Activated T-cell treated with anti-CD3 and anti-CD28 coated beads, Interleukin-2, amount 50 U/mL, for 24 hours (primary cell): ENCODE data around the gene PRPSAP2.
"Not testable (repeated sequence)": the region's sequence is repeated elsewhere in the genome, so short reads cannot be mapped to it uniquely, and the experiment has no call there.

Source experiments
- DNase-seq: peaks from one replicate; pipeline ENCODE4 v3.0.0-alpha.2; 2020
- H3K27ac Mint-ChIP-seq: 2 replicates; pipeline ENCODE4 v1.8.0; 2020; ENCODE audit warnings: mild to moderate bottlenecking, mixed read lengths
- H3K27me3 Mint-ChIP-seq: 2 replicates; pipeline ENCODE4 v1.8.0; 2020; ENCODE audit warnings: mixed read lengths
- H3K36me3 Mint-ChIP-seq: 2 replicates; pipeline ENCODE4 v1.8.0; 2020; ENCODE audit warnings: low read depth, mixed read lengths
- H3K4me1 Mint-ChIP-seq: 2 replicates; pipeline ENCODE4 v1.8.0; 2020; ENCODE audit warnings: low read depth, mixed read lengths
- H3K4me3 Mint-ChIP-seq: 2 replicates; pipeline ENCODE4 v1.8.0; 2020; ENCODE audit warnings: mild to moderate bottlenecking, moderate library complexity, mixed read lengths
- H3K9me3 Mint-ChIP-seq: 2 replicates; pipeline ENCODE4 v1.8.0; 2020; ENCODE audit warnings: mixed read lengths

Gene PRPSAP2

GRCh38 chr17:18857864-18858566, at the start of gene PRPSAP2:
Gene PRPSAP2 (plus strand): TSS chr17:18858131. CDS start chr17:18865834, 7,703 bp downstream.
- DNase-seq: peak; percentile 93
- Mint-ChIP-seq H3K27ac (peak within 1 kb of the TSS; percentile 90), H3K9me3 (no peaks in the 10 kb centered on the region), H3K4me1 (peaks cover 56% of the 10 kb centered on the region), H3K27me3 (no peaks in the 10 kb centered on the region), H3K4me3 (peak within 1 kb of the TSS; percentile 91), H3K36me3 (peaks cover 13% of the 10 kb centered on the region)

- H3K36me3 Mint-ChIP-seq, H3K4me1 Mint-ChIP-seq, H3K9me3 Mint-ChIP-seq, H3K27ac Mint-ChIP-seq, H3K27me3 Mint-ChIP-seq, DNase-seq, H3K4me3 Mint-ChIP-seq: not testable (repeated sequence)
Measured at GRCh38 chr17:18815924-18816323, 42.0 kb upstream of the PRPSAP2 start.

- H3K4me3 Mint-ChIP-seq, H3K9me3 Mint-ChIP-seq, H3K36me3 Mint-ChIP-seq, H3K27ac Mint-ChIP-seq, DNase-seq, H3K27me3 Mint-ChIP-seq, H3K4me1 Mint-ChIP-seq: not testable (repeated sequence)
Measured at GRCh38 chr17:18816489-18817371, 41.2 kb upstream of the PRPSAP2 start.

- not testable (repeated sequence) for H3K9me3 Mint-ChIP-seq, H3K4me3 Mint-ChIP-seq, H3K27ac Mint-ChIP-seq, H3K27me3 Mint-ChIP-seq, H3K36me3 Mint-ChIP-seq, DNase-seq, H3K4me1 Mint-ChIP-seq
Measured at GRCh38 chr17:18821430-18821829, 36.5 kb upstream of the PRPSAP2 start.

GRCh38 chr17:18827613-18828012, 30.3 kb upstream of the PRPSAP2 start:
- H3K4me3 Mint-ChIP-seq, DNase-seq, H3K4me1 Mint-ChIP-seq, H3K36me3 Mint-ChIP-seq, H3K27ac Mint-ChIP-seq, H3K27me3 Mint-ChIP-seq, H3K9me3 Mint-ChIP-seq: not testable (repeated sequence)

GRCh38 chr17:18848501-18848900, 9.4 kb upstream of the PRPSAP2 start:
- DNase-seq: no peak
- Mint-ChIP-seq H3K4me1 (no peaks in the 10 kb centered on the region), H3K36me3 (no peaks in the 10 kb centered on the region), H3K9me3 (no peaks in the 10 kb centered on the region), H3K4me3 (no peak overlapping the region), H3K27me3 (no peaks in the 10 kb centered on the region), H3K27ac (no peak overlapping the region)

GRCh38 chr17:18850679-18851078, 7.3 kb upstream of the PRPSAP2 start:
- no peak for DNase-seq
- Mint-ChIP-seq H3K4me3 (no peak overlapping the region), H3K9me3 (no peaks in the 10 kb centered on the region), H3K36me3 (no peaks in the 10 kb centered on the region), H3K27me3 (no peaks in the 10 kb centered on the region), H3K27ac (peak overlapping the region; percentile 11), H3K4me1 (peaks cover 9% of the 10 kb centered on the region)

GRCh38 chr17:18851201-18851600, 6.7 kb upstream of the PRPSAP2 start:
- Mint-ChIP-seq H3K4me1 (peaks cover 10% of the 10 kb centered on the region), H3K9me3 (no peaks in the 10 kb centered on the region), H3K4me3 (no peak overlapping the region), H3K36me3 (peaks cover 2% of the 10 kb centered on the region), H3K27me3 (no peaks in the 10 kb centered on the region), H3K27ac (no peak overlapping the region)
- no peak for DNase-seq

GRCh38 chr17:18854956-18855355, 3.0 kb upstream of the PRPSAP2 start:
- peak overlapping the region; percentile 89 for H3K4me3 Mint-ChIP-seq
- H3K27me3 Mint-ChIP-seq: no peaks in the 10 kb centered on the region
- peaks cover 31% of the 10 kb centered on the region for H3K4me1 Mint-ChIP-seq
- H3K27ac Mint-ChIP-seq: no peak overlapping the region
- DNase-seq: no peak
- no peaks in the 10 kb centered on the region for H3K9me3 Mint-ChIP-seq
- peaks cover 10% of the 10 kb centered on the region for H3K36me3 Mint-ChIP-seq

GRCh38 chr17:18855831-18856569, 1.9 kb upstream of the PRPSAP2 start:
- DNase-seq: peak; percentile 83
- Mint-ChIP-seq H3K36me3 (peaks cover 10% of the 10 kb centered on the region), H3K27ac (peak overlapping the region; percentile 89), H3K4me3 (peak overlapping the region; percentile 89), H3K9me3 (no peaks in the 10 kb centered on the region), H3K27me3 (no peaks in the 10 kb centered on the region), H3K4me1 (peaks cover 42% of the 10 kb centered on the region)

- Mint-ChIP-seq H3K4me3 (peak overlapping the region; percentile 89), H3K36me3 (peaks cover 12% of the 10 kb centered on the region), H3K27me3 (no peaks in the 10 kb centered on the region), H3K9me3 (no peaks in the 10 kb centered on the region), H3K27ac (peak overlapping the region; percentile 89), H3K4me1 (peaks cover 46% of the 10 kb centered on the region)
- no peak for DNase-seq
Measured at GRCh38 chr17:18856570-18856915, 1.4 kb upstream of the PRPSAP2 start.

- H3K27ac Mint-ChIP-seq: peak overlapping the region; percentile 90
- H3K27me3 Mint-ChIP-seq: no peaks in the 10 kb centered on the region
- H3K36me3 Mint-ChIP-seq: peaks cover 13% of the 10 kb centered on the region
- DNase-seq: no peak
- no peaks in the 10 kb centered on the region for H3K9me3 Mint-ChIP-seq
- H3K4me1 Mint-ChIP-seq: peaks cover 56% of the 10 kb centered on the region
- peak overlapping the region; percentile 91 for H3K4me3 Mint-ChIP-seq
Measured at GRCh38 chr17:18858567-18859245, 775 bp downstream of the PRPSAP2 start.

- Mint-ChIP-seq H3K27me3 (no peaks in the 10 kb centered on the region), H3K4me3 (peak overlapping the region; percentile 91), H3K9me3 (no peaks in the 10 kb centered on the region), H3K27ac (peak overlapping the region; percentile 90), H3K4me1 (peaks cover 56% of the 10 kb centered on the region), H3K36me3 (peaks cover 16% of the 10 kb centered on the region)
- DNase-seq: no peak
Measured at GRCh38 chr17:18859256-18859655, 1.3 kb downstream of the PRPSAP2 start.
